ENCODE results near the gene RNFT2. TPM values are rescaled to one million over a fixed set of nuclear protein-coding genes. Genes with fewer than 3 reads are reported as not detected.
"Not testable (repeated sequence)": the region's sequence is repeated elsewhere in the genome, so short reads cannot be mapped to it uniquely, and the experiment has no call there.

The RNFT2 gene
- total RNA-seq, 3 donors from 2014 or later (not counting 1 experiment from before 2014, with no cell fraction given): 4.0 to 6.9 (median 5.3) TPM

DNA sequence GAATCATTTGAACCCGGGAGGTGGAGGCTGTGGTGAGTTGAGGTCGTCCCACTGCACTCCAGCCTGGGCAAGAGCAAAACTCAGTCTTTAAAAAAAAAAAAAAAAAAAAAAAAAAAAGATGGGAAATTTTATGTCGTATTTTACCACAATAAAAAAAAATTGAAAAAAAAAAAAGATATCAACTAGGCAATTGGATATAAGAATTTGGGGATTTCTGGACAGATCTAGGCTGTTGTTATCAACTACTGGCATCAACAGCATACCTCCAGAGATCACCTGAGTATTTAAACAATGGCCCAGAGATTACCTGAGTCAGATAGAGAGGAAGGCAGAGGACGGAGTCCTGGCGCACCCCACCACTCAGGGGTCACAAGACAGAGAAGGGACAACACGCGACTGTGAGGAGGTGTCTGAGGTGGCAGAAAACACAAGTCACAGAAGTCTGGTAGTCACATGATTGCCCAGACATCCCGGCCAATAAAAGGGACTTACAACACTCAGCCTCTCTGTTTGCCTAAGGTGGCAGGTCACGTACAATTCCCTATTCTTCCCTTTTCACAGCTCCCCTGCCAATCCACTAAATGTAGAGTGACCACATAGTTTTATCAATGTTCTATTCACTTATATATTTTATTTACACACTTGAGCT lies 2.0 kb upstream of the RNFT2 start:
- TF ChIP-seq, protein P1, sequence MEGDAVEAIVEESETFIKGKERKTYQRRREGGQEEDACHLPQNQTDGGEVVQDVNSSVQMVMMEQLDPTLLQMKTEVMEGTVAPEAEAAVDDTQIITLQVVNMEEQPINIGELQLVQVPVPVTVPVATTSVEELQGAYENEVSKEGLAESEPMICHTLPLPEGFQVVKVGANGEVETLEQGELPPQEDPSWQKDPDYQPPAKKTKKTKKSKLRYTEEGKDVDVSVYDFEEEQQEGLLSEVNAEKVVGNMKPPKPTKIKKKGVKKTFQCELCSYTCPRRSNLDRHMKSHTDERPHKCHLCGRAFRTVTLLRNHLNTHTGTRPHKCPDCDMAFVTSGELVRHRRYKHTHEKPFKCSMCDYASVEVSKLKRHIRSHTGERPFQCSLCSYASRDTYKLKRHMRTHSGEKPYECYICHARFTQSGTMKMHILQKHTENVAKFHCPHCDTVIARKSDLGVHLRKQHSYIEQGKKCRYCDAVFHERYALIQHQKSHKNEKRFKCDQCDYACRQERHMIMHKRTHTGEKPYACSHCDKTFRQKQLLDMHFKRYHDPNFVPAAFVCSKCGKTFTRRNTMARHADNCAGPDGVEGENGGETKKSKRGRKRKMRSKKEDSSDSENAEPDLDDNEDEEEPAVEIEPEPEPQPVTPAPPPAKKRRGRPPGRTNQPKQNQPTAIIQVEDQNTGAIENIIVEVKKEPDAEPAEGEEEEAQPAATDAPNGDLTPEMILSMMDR (IDR thresholded peaks at IDR 0.05): no peak
- intact Hi-C loops (cut with micrococcal nuclease): no loop called here
- ATAC-seq (no peak), DNase-seq (peak in 1 of 2 donors; percentile 14)
- no peaks in the 10 kb centered on the region for H3K9me3 Mint-ChIP-seq
- H3K4me3 ChIP-seq (ENCODE audit: low read length): no peak overlapping the region
- H3K4me3 Mint-ChIP-seq: peak overlapping the region; percentile 96
- no peak overlapping the region for H3K27ac ChIP-seq (ENCODE audit: low read length)
- H3K36me3 ChIP-seq (ENCODE audit: control insufficient read depth, insufficient read depth, low read length): peaks cover 13% of the 10 kb centered on the region
- peak overlapping the region; percentile 84 to 90 for H3K27ac Mint-ChIP-seq
- no peaks in the 10 kb centered on the region for H3K27me3 ChIP-seq (ENCODE audit: control insufficient read depth, insufficient read depth, low read length)
- peaks cover 7% of the 10 kb centered on the region for H3K36me3 Mint-ChIP-seq
- WGBS (ENCODE audit: insufficient coverage): 72% methylated on average over 7 of the region's 9 CpGs
- no peaks in the 10 kb centered on the region for H3K27me3 Mint-ChIP-seq (ENCODE audit: low read depth in 2 of 2)
- H3K4me1 ChIP-seq (ENCODE audit: control insufficient read depth, insufficient read depth, low read length): peaks cover 15% of the 10 kb centered on the region
- H3K9me3 ChIP-seq (ENCODE audit: control insufficient read depth, insufficient read depth, low read length): no peaks in the 10 kb centered on the region
- peaks cover 31 to 35% of the 10 kb centered on the region in 2 donors for H3K4me1 Mint-ChIP-seq

- H3K4me1 Mint-ChIP-seq: peaks cover 31 to 35% of the 10 kb centered on the region in 2 donors
- no peaks in the 10 kb centered on the region for H3K9me3 ChIP-seq (ENCODE audit: control insufficient read depth, insufficient read depth, low read length)
- H3K4me1 ChIP-seq (ENCODE audit: control insufficient read depth, insufficient read depth, low read length): peaks cover 15% of the 10 kb centered on the region
- 5% methylated on average over 24 of the region's 24 CpGs for WGBS (ENCODE audit: insufficient coverage)
- no peaks in the 10 kb centered on the region for H3K27me3 Mint-ChIP-seq (ENCODE audit: low read depth in 2 of 2)
- TF ChIP-seq, protein P1 (IDR thresholded peaks at IDR 0.05): no peak
- DNase-seq (peak in 1 of 2 donors; percentile 24), ATAC-seq (no peak)
- peak overlapping the region; percentile 84 to 90 for H3K27ac Mint-ChIP-seq
- intact Hi-C loops (cut with micrococcal nuclease): no loop called here
- peak overlapping the region; percentile 62 for H3K4me3 ChIP-seq (ENCODE audit: low read length)
- H3K36me3 Mint-ChIP-seq: peaks cover 7% of the 10 kb centered on the region
- no peak overlapping the region for H3K27ac ChIP-seq (ENCODE audit: low read length)
- no peaks in the 10 kb centered on the region for H3K27me3 ChIP-seq (ENCODE audit: control insufficient read depth, insufficient read depth, low read length)
- peaks cover 13% of the 10 kb centered on the region for H3K36me3 ChIP-seq (ENCODE audit: control insufficient read depth, insufficient read depth, low read length)
- H3K4me3 Mint-ChIP-seq: peak overlapping the region; percentile 96
- H3K9me3 Mint-ChIP-seq: no peaks in the 10 kb centered on the region
Measured at GRCh38 chr12:116736962-116737773, 947 bp upstream of the RNFT2 start.

GRCh38 chr12:116739381-116739887 lies 1.3 kb downstream of the RNFT2 start:
- TF ChIP-seq, protein P1 (IDR thresholded peaks at IDR 0.05): no peak
- no peak overlapping the region for H3K27ac ChIP-seq (ENCODE audit: low read length)
- H3K9me3 Mint-ChIP-seq: no peaks in the 10 kb centered on the region
- H3K27me3 ChIP-seq (ENCODE audit: control insufficient read depth, insufficient read depth, low read length): no peaks in the 10 kb centered on the region
- no peaks in the 10 kb centered on the region for H3K27me3 Mint-ChIP-seq (ENCODE audit: low read depth in 2 of 2)
- peaks cover 6% of the 10 kb centered on the region for H3K36me3 ChIP-seq (ENCODE audit: control insufficient read depth, insufficient read depth, low read length)
- no peak overlapping the region for H3K27ac Mint-ChIP-seq
- no peaks in the 10 kb centered on the region for H3K9me3 ChIP-seq (ENCODE audit: control insufficient read depth, insufficient read depth, low read length)
- H3K4me1 Mint-ChIP-seq: peaks cover 26 to 28% of the 10 kb centered on the region in 2 donors
- DNase-seq (no peak), ATAC-seq (no peak)
- intact Hi-C loops (cut with micrococcal nuclease): loop anchor here (2.0 kb wide), 1 partner anchor 177 kb away; no protein-coding TSS in a partner anchor
- peaks cover 3% of the 10 kb centered on the region for H3K36me3 Mint-ChIP-seq
- peaks cover 15% of the 10 kb centered on the region for H3K4me1 ChIP-seq (ENCODE audit: control insufficient read depth, insufficient read depth, low read length)
- no peak overlapping the region for H3K4me3 Mint-ChIP-seq
- H3K4me3 ChIP-seq (ENCODE audit: low read length): no peak overlapping the region
- WGBS (ENCODE audit: insufficient coverage): 92% methylated on average over 7 of the region's 7 CpGs

DNA sequence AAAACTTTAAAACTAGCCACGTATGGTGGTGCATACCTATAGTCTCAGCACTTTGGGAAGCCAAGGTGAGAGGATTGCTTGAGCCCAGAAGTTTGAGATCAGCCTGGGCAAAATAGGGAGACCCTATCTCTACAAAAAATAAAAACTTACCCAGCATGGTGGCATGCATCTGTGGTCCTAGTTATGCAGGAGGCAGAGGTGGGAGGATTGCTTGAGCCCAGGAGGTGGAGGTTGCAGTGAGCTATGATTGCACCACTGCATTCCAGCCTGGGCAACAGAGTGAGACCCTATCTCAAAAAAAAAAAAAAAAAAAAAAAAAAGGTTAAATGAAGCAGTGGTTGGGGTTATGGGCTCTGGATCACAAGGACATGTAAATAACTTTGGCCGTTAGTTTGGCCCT lies 4.7 kb downstream of the RNFT2 start:
- H3K4me3 ChIP-seq (ENCODE audit: low read length); H3K27ac Mint-ChIP-seq; H3K27me3 ChIP-seq (ENCODE audit: control insufficient read depth, insufficient read depth, low read length); H3K36me3 ChIP-seq (ENCODE audit: control insufficient read depth, insufficient read depth, low read length); H3K27me3 Mint-ChIP-seq (ENCODE audit: low read depth in 2 of 2); H3K9me3 Mint-ChIP-seq; intact Hi-C loops (cut with micrococcal nuclease); DNase-seq; H3K27ac ChIP-seq (ENCODE audit: low read length); H3K4me3 Mint-ChIP-seq; ATAC-seq; H3K9me3 ChIP-seq (ENCODE audit: control insufficient read depth, insufficient read depth, low read length); H3K4me1 Mint-ChIP-seq; H3K4me1 ChIP-seq (ENCODE audit: control insufficient read depth, insufficient read depth, low read length); H3K36me3 Mint-ChIP-seq: not testable (repeated sequence)
- 86% methylated on average over 1 of the region's 2 CpGs for WGBS (ENCODE audit: insufficient coverage)
